PFSK-1 (cell line): ENCODE data around the gene PODN.

Source experiments
- FOXP2 ChIP-seq: optimal IDR thresholded peaks from 2 replicates; pipeline ENCODE3; 2011; ENCODE audit warnings: borderline replicate concordance, control low read depth, inconsistent platforms; ENCODE audit not compliant: insufficient read depth; ENCODE audit errors: extremely low read length, extremely low read depth
- POLR2AphosphoS5 ChIP-seq: IDR thresholded peaks from 2 replicates; pipeline ENCODE4 v1.6.1; 2012; ENCODE audit warnings: low read depth, mild to moderate bottlenecking, control low read depth, low read length, moderate library complexity
- SIN3A ChIP-seq: IDR thresholded peaks from 2 replicates; pipeline ENCODE4 v1.6.1; 2012; ENCODE audit warnings: mild to moderate bottlenecking, low read length, moderate library complexity, borderline replicate concordance; ENCODE audit not compliant: insufficient read depth
- TAF1 ChIP-seq: IDR thresholded peaks from 2 replicates; pipeline ENCODE4 v1.6.1; 2012; ENCODE audit warnings: low read length, control low read depth, borderline replicate concordance; ENCODE audit not compliant: insufficient read depth
- TF ChIP-seq, protein P1 (sequence below), 2 experiments: IDR thresholded peaks; 2 replicates each; pipeline versions ENCODE4 v1.6.1 to v1.8.0; 2011 to 2012; ENCODE audit warnings: low read depth in 2 of 2, low read length in 2 of 2, control low read depth in 1 of 2, inconsistent platforms in 1 of 2, mild to moderate bottlenecking in 1 of 2, moderate library complexity in 1 of 2; ENCODE audit not compliant: insufficient read depth in 1 of 2

DNA sequence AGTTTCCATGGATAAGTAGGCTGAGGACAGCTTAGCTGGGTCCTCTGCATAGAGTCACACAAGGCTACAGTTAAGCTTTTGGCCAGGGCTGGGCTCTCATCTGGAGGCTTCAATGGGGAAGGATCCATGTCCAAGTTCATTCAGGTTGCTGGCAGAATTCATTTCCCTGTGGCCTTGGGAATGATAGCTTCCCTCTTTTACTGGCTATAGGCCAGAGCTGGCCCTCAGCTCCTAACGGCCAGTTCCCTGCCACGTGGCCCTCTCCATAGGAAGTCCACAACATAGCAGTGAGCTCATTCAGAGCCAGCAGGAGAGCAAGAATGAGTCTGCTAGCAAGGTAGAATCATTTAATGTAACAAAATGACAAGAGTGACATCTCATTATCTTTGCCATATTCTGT is 15.1 kb upstream of the PODN start:
- no peak for TF ChIP-seq TAF1
- TF ChIP-seq POLR2AphosphoS5: no peak
- TF ChIP-seq, protein P1, sequence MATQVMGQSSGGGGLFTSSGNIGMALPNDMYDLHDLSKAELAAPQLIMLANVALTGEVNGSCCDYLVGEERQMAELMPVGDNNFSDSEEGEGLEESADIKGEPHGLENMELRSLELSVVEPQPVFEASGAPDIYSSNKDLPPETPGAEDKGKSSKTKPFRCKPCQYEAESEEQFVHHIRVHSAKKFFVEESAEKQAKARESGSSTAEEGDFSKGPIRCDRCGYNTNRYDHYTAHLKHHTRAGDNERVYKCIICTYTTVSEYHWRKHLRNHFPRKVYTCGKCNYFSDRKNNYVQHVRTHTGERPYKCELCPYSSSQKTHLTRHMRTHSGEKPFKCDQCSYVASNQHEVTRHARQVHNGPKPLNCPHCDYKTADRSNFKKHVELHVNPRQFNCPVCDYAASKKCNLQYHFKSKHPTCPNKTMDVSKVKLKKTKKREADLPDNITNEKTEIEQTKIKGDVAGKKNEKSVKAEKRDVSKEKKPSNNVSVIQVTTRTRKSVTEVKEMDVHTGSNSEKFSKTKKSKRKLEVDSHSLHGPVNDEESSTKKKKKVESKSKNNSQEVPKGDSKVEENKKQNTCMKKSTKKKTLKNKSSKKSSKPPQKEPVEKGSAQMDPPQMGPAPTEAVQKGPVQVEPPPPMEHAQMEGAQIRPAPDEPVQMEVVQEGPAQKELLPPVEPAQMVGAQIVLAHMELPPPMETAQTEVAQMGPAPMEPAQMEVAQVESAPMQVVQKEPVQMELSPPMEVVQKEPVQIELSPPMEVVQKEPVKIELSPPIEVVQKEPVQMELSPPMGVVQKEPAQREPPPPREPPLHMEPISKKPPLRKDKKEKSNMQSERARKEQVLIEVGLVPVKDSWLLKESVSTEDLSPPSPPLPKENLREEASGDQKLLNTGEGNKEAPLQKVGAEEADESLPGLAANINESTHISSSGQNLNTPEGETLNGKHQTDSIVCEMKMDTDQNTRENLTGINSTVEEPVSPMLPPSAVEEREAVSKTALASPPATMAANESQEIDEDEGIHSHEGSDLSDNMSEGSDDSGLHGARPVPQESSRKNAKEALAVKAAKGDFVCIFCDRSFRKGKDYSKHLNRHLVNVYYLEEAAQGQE (IDR thresholded peaks at IDR 0.05; ENCODE audit: insufficient read depth in 1 of 2, low read depth in 2 of 2, low read length in 2 of 2): no peak
- TF ChIP-seq SIN3A: no peak
- peak; percentile 21 for TF ChIP-seq FOXP2
